Nephron progenitor cell (in vitro differentiated cells): Measurements from ENCODE around the gene KRT86.

Source experiments
- DNase-seq: peaks from one replicate; pipeline ENCODE4 v3.0.0; 2021
- H3K27ac Mint-ChIP-seq: 2 replicates; pipeline ENCODE4 v1.8.0; 2021; ENCODE audit warnings: mild to moderate bottlenecking, moderate library complexity, mixed read lengths
- H3K27me3 Mint-ChIP-seq: 2 replicates; pipeline ENCODE4 v1.8.0; 2021; ENCODE audit warnings: mild to moderate bottlenecking, low read depth, mixed read lengths; ENCODE audit not compliant: poor library complexity
- H3K36me3 Mint-ChIP-seq: 2 replicates; pipeline ENCODE4 v1.8.0; 2021; ENCODE audit warnings: low read depth, mixed read lengths
- H3K4me1 Mint-ChIP-seq: 2 replicates; pipeline ENCODE4 v1.8.0; 2021; ENCODE audit warnings: mixed read lengths
- H3K4me3 Mint-ChIP-seq: 2 replicates; pipeline ENCODE4 v1.8.0; 2021; ENCODE audit warnings: mild to moderate bottlenecking, moderate library complexity, mixed read lengths
- H3K9me3 Mint-ChIP-seq: 2 replicates; pipeline ENCODE4 v1.8.0; 2021; ENCODE audit warnings: mild to moderate bottlenecking, moderate library complexity, mixed read lengths
- TF ChIP-seq, protein P1 (sequence below): fragments of 200-600 bp; sonication (generic); IDR thresholded peaks from 2 replicates; pipeline ENCODE4 v1.5.0; 2021; ENCODE audit warnings: antibody characterized with exemption

Gene KRT86

GRCh38 chr12:52351196-52352059, 77.0 kb downstream of the KRT86 start:
- H3K27ac Mint-ChIP-seq, result no peak overlapping the region
- DNase-seq, result no peak
- H3K4me1 Mint-ChIP-seq, result peaks cover 4% of the 10 kb centered on the region
- no peak overlapping the region for H3K4me3 Mint-ChIP-seq
- H3K9me3 Mint-ChIP-seq, result no peaks in the 10 kb centered on the region
- H3K36me3 Mint-ChIP-seq, result no peaks in the 10 kb centered on the region
- H3K27me3 Mint-ChIP-seq, result peaks cover 28% of the 10 kb centered on the region
- TF ChIP-seq, protein P1, sequence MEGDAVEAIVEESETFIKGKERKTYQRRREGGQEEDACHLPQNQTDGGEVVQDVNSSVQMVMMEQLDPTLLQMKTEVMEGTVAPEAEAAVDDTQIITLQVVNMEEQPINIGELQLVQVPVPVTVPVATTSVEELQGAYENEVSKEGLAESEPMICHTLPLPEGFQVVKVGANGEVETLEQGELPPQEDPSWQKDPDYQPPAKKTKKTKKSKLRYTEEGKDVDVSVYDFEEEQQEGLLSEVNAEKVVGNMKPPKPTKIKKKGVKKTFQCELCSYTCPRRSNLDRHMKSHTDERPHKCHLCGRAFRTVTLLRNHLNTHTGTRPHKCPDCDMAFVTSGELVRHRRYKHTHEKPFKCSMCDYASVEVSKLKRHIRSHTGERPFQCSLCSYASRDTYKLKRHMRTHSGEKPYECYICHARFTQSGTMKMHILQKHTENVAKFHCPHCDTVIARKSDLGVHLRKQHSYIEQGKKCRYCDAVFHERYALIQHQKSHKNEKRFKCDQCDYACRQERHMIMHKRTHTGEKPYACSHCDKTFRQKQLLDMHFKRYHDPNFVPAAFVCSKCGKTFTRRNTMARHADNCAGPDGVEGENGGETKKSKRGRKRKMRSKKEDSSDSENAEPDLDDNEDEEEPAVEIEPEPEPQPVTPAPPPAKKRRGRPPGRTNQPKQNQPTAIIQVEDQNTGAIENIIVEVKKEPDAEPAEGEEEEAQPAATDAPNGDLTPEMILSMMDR, result no peak

GRCh38 chr12:52352951-52353350, 78.5 kb downstream of the KRT86 start:
- peaks cover 30% of the 10 kb centered on the region for H3K27me3 Mint-ChIP-seq
- no peak for DNase-seq
- H3K36me3 Mint-ChIP-seq, result no peaks in the 10 kb centered on the region
- no peaks in the 10 kb centered on the region for H3K9me3 Mint-ChIP-seq
- no peaks in the 10 kb centered on the region for H3K4me1 Mint-ChIP-seq
- TF ChIP-seq, protein P1, result no peak
- no peak overlapping the region for H3K4me3 Mint-ChIP-seq
- H3K27ac Mint-ChIP-seq, result no peak overlapping the region

DNA sequence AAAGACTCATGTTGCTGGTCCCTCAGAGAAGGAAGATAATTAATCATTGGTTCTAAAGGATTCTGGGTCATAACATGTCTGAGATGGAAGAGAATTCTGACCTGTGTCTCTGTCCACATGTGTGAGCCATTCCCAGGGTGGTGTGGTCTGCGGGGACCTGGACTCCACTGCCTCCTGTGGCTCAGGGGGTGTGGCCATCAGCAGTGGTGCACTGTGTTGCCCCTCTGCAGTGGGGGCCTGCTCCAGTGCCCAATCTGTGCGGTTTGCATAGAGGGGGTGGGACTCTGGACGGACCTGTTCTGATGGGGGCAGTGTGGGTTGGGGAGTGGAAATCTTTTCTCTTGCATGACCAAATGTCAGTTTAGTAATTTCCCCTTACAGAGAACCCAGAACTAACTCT, 79.3 kb downstream of the KRT86 start:
- H3K27me3 Mint-ChIP-seq, result peaks cover 30% of the 10 kb centered on the region
- no peak overlapping the region for H3K27ac Mint-ChIP-seq

GRCh38 chr12:52354200-52354599, 79.8 kb downstream of the KRT86 start:
- no peak for DNase-seq
- H3K4me1 Mint-ChIP-seq, result no peaks in the 10 kb centered on the region
- no peak overlapping the region for H3K27ac Mint-ChIP-seq
- no peaks in the 10 kb centered on the region for H3K36me3 Mint-ChIP-seq
- no peak overlapping the region for H3K4me3 Mint-ChIP-seq
- no peaks in the 10 kb centered on the region for H3K9me3 Mint-ChIP-seq
- H3K27me3 Mint-ChIP-seq, result peaks cover 30% of the 10 kb centered on the region
- TF ChIP-seq, protein P1, result no peak

More for the DNA sequence above, 79.3 kb downstream of the KRT86 start:
- no peak for DNase-seq
- H3K4me3 Mint-ChIP-seq, result no peak overlapping the region
- H3K36me3 Mint-ChIP-seq, result no peaks in the 10 kb centered on the region
- TF ChIP-seq, protein P1, result no peak
- H3K4me1 Mint-ChIP-seq, result no peaks in the 10 kb centered on the region
- no peaks in the 10 kb centered on the region for H3K9me3 Mint-ChIP-seq

- Mint-ChIP-seq H3K9me3 (no peaks in the 10 kb centered on the region), H3K4me3 (no peak overlapping the region), H3K4me1 (no peaks in the 10 kb centered on the region), H3K36me3 (no peaks in the 10 kb centered on the region), H3K27me3 (peaks cover 28% of the 10 kb centered on the region), H3K27ac (no peak overlapping the region)
- TF ChIP-seq, protein P1, result no peak
- no peak for DNase-seq
These were observed 80.7 kb downstream of the KRT86 start for GRCh38 chr12:52355176-52355575.
